ENCODE results near the gene MAPKBP1. TPM values are rescaled to one million over a fixed set of nuclear protein-coding genes. Genes with fewer than 3 reads are reported as not detected.
"Not testable (repeated sequence)": the region's sequence is repeated elsewhere in the genome, so short reads cannot be mapped to it uniquely, and the experiment has no call there.

The MAPKBP1 gene
- total RNA-seq, 3 donors from 2014 or later (not counting 1 experiment from before 2014, with no cell fraction given) = 44.8 to 55.4 (median 49.0) TPM

DNA sequence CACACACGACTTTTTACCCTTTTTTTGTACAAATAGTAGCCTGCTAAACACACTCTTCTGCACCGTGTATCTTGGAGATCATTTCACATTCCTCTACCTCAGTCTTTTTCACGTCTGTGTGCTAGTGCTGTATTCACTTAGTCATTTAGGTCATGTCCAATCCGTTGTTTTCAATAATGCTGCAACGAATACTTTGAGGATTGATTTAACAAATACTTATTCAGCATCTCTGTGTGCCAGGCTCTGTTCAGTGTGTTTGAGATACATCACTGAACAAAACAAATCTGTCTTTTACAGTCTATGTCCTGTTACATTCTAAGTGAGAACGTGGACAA is 54.5 kb downstream of the MAPKBP1 start:
- Mint-ChIP-seq H3K27ac (peak overlapping the region; percentile 79 to 84), H3K27me3 (ENCODE audit: low read depth in 2 of 2) (no peaks in the 10 kb centered on the region), H3K36me3 (no peaks in the 10 kb centered on the region), H3K4me1 (peaks cover 35 to 39% of the 10 kb centered on the region in 2 donors), H3K4me3 (peak overlapping the region; percentile 95), H3K9me3 (no peaks in the 10 kb centered on the region)
- ATAC-seq (no peak), DNase-seq (no peak)
- 26% methylated on average over 6 of the region's 6 CpGs for WGBS (ENCODE audit: insufficient coverage)
- Histone ChIP-seq H3K36me3 (ENCODE audit: control insufficient read depth, insufficient read depth, low read length) (no peaks in the 10 kb centered on the region), H3K4me1 (ENCODE audit: control insufficient read depth, insufficient read depth, low read length) (peaks cover 38% of the 10 kb centered on the region), H3K9me3 (ENCODE audit: control insufficient read depth, insufficient read depth, low read length) (no peaks in the 10 kb centered on the region), H3K4me3 (ENCODE audit: low read length) (peak overlapping the region; percentile 82), H3K27me3 (ENCODE audit: control insufficient read depth, insufficient read depth, low read length) (no peaks in the 10 kb centered on the region), H3K27ac (ENCODE audit: low read length) (peak overlapping the region; percentile 61)
- intact Hi-C loops (cut with micrococcal nuclease) = loop anchor here (1.0 to 5.0 kb wide), 2 partner anchors 54 to 74 kb away; partner anchors contain the start of gene MAPKBP1
- TF ChIP-seq, protein P1, sequence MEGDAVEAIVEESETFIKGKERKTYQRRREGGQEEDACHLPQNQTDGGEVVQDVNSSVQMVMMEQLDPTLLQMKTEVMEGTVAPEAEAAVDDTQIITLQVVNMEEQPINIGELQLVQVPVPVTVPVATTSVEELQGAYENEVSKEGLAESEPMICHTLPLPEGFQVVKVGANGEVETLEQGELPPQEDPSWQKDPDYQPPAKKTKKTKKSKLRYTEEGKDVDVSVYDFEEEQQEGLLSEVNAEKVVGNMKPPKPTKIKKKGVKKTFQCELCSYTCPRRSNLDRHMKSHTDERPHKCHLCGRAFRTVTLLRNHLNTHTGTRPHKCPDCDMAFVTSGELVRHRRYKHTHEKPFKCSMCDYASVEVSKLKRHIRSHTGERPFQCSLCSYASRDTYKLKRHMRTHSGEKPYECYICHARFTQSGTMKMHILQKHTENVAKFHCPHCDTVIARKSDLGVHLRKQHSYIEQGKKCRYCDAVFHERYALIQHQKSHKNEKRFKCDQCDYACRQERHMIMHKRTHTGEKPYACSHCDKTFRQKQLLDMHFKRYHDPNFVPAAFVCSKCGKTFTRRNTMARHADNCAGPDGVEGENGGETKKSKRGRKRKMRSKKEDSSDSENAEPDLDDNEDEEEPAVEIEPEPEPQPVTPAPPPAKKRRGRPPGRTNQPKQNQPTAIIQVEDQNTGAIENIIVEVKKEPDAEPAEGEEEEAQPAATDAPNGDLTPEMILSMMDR (IDR thresholded peaks at IDR 0.05) = no peak

DNA sequence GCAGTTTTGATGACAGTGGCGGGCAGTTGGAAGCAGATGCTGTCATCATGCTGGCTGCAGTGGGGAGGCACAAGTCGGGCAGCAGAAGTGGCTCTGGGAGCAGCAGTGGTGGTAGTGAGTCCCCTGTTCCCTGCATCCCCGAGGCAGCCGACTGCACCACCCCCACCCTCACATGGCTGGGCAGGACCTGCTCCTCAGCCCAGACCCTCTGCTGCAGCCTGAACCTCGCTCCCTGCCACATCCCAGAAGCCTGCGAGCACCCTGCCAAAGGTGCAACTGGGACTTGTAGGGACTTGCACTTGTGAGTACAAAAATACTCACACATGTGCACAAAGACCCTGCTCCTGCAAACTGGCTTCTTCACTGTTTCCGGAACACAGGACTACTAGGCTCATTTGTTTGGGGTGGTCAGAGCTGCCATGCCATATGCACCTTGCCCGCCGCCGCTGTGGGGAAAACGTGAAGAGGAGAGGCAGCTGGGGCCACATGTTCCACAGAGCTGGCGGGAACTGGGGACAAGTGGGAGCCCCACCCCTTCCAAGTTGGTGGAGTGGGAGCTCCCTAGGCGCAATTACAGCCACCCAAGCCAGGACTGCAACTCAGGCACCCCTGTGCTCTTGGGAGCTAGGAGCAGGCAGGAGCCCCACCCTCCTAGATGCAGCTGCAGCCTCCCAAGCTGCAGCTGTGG is 55.8 kb downstream of the MAPKBP1 start:
- TF ChIP-seq, protein P1 (IDR thresholded peaks at IDR 0.05) = no peak
- H3K4me3 ChIP-seq (ENCODE audit: low read length) = no peak overlapping the region
- H3K9me3 ChIP-seq (ENCODE audit: control insufficient read depth, insufficient read depth, low read length) = no peaks in the 10 kb centered on the region
- peaks cover 38% of the 10 kb centered on the region for H3K4me1 ChIP-seq (ENCODE audit: control insufficient read depth, insufficient read depth, low read length)
- no peak overlapping the region for H3K27ac ChIP-seq (ENCODE audit: low read length)
- ATAC-seq (no peak), DNase-seq (no peak)
- Mint-ChIP-seq H3K27me3 (ENCODE audit: low read depth in 2 of 2) (no peaks in the 10 kb centered on the region), H3K4me3 (no peak overlapping the region), H3K4me1 (peaks cover 35 to 40% of the 10 kb centered on the region in 2 donors), H3K36me3 (no peaks in the 10 kb centered on the region), H3K27ac (no peak overlapping the region), H3K9me3 (no peaks in the 10 kb centered on the region)
- WGBS (ENCODE audit: insufficient coverage) = 95% methylated on average over 13 of the region's 13 CpGs
- no peaks in the 10 kb centered on the region for H3K27me3 ChIP-seq (ENCODE audit: control insufficient read depth, insufficient read depth, low read length)
- intact Hi-C loops (cut with micrococcal nuclease) = loop anchor here (5.0 kb wide), 1 partner anchor 72 kb away; no protein-coding TSS in a partner anchor
- peaks cover 3% of the 10 kb centered on the region for H3K36me3 ChIP-seq (ENCODE audit: control insufficient read depth, insufficient read depth, low read length)

DNA sequence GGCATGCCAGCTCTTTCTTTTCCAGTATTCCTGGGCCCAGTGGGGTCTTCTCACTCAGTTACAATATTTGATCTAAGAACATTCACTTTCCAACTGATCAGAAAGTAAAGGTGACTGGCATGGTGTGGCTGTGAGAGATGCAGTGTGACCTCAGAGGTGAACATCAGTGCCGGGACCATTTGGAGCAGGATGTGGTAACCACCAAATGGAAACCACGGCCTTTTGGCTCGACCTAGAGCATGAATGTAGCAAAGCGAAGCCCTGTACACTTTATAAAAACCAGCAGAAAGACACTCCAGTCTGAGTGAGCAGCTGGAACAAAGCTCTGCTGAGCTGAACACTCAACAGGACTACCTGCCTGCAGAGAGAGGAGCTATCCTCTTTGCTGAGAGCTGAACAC is 57.0 kb downstream of the MAPKBP1 start:
- intact Hi-C loops (cut with micrococcal nuclease); H3K4me3 ChIP-seq (ENCODE audit: low read length); H3K27ac ChIP-seq (ENCODE audit: low read length); H3K36me3 ChIP-seq (ENCODE audit: control insufficient read depth, insufficient read depth, low read length); ATAC-seq; H3K9me3 ChIP-seq (ENCODE audit: control insufficient read depth, insufficient read depth, low read length); H3K27ac Mint-ChIP-seq; H3K9me3 Mint-ChIP-seq; H3K27me3 Mint-ChIP-seq (ENCODE audit: low read depth in 2 of 2); H3K36me3 Mint-ChIP-seq; H3K27me3 ChIP-seq (ENCODE audit: control insufficient read depth, insufficient read depth, low read length): not testable (repeated sequence)
- peak in 1 of 2 donors; percentile 67 for DNase-seq
- Mint-ChIP-seq H3K4me3 (peak overlapping the region; percentile 17), H3K4me1 (peaks cover 35 to 44% of the 10 kb centered on the region in 2 donors)
- peaks cover 38% of the 10 kb centered on the region for H3K4me1 ChIP-seq (ENCODE audit: control insufficient read depth, insufficient read depth, low read length)
- 7% methylated on average over 4 of the region's 4 CpGs for WGBS (ENCODE audit: insufficient coverage)

DNA sequence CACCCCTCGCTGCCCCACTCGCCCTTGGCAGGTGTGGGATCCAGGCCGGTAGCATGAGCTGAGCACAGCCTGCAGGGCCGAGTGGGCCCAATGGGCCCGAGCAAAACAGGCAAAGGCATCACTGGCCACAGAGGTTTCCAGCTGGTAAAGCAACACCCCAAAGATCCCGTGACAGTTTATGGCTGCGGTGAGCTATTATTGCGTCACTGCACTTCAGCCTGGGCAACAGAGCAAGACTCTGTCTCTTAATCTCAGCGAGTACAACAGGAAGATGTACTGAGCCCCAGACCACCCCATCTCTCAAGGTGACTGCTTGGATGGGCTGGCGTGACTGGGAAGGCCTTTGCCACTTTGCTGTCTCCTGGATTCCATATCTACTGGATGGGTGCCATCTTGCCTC is 57.9 kb downstream of the MAPKBP1 start:
- H3K9me3 ChIP-seq (ENCODE audit: control insufficient read depth, insufficient read depth, low read length) = no peaks in the 10 kb centered on the region
- TF ChIP-seq, protein P1 (IDR thresholded peaks at IDR 0.05) = no peak
- Mint-ChIP-seq H3K4me3 (no peak overlapping the region), H3K27me3 (ENCODE audit: low read depth in 2 of 2) (no peaks in the 10 kb centered on the region), H3K27ac (no peak overlapping the region), H3K9me3 (no peaks in the 10 kb centered on the region), H3K4me1 (peaks cover 35 to 44% of the 10 kb centered on the region in 2 donors), H3K36me3 (no peaks in the 10 kb centered on the region)
- DNase-seq = no peak
- no peaks in the 10 kb centered on the region for H3K27me3 ChIP-seq (ENCODE audit: control insufficient read depth, insufficient read depth, low read length)
- intact Hi-C loops (cut with micrococcal nuclease) = no loop called here
- peaks cover 35% of the 10 kb centered on the region for H3K4me1 ChIP-seq (ENCODE audit: control insufficient read depth, insufficient read depth, low read length)
- 95% methylated on average over 10 of the region's 10 CpGs for WGBS (ENCODE audit: insufficient coverage)
- no peak overlapping the region for H3K4me3 ChIP-seq (ENCODE audit: low read length)
- ATAC-seq = no peak
- peaks cover 14% of the 10 kb centered on the region for H3K36me3 ChIP-seq (ENCODE audit: control insufficient read depth, insufficient read depth, low read length)
- H3K27ac ChIP-seq (ENCODE audit: low read length) = no peak overlapping the region

Data from natural killer cell (primary cell).